RWPE1 (cell line): ENCODE results near the gene CYTH3.

Source experiments
- CTCF ChIA-PET: fragments of 350-600 bp; sonication (Branson Sonifier 250); formaldehyde crosslinking; extraction: SDS; loops from one replicate; lab custom pipeline; 2021; lab: Yijun Ruan, JAX
- POLR2A ChIA-PET: fragments of 400-600 bp; formaldehyde crosslinking; extraction: SDS; loops from one replicate; lab custom pipeline; 2020; ENCODE audit warnings: antibody characterized with exemption; ENCODE audit not compliant: low non-redundant PET; lab: Yijun Ruan, JAX
- DNase-seq: peaks from one replicate; pipeline ENCODE4 v3.0.0; 2012; ENCODE audit warnings: low spot score
- H3K27ac ChIP-seq: fragments of 450-650 bp; 2 replicates; pipeline ENCODE4 v1.5.1; 2017
- CTCF ChIP-seq: fragments of 450-650 bp; conservative IDR thresholded peaks from 2 replicates; pipeline ENCODE4 v1.5.1; 2017; ENCODE audit warnings: low read depth, mild to moderate bottlenecking

Gene CYTH3

GRCh38 chr7:6246251-6246917 lies 26.0 kb downstream of the CYTH3 start:
- no peak for TF ChIP-seq CTCF
- H3K27ac ChIP-seq = no peak overlapping the region
- DNase-seq = no peak
- CTCF ChIA-PET = interaction anchor here (0.6 to 0.9 kb wide), 3 partner anchors 14 to 190 kb away, joined by 3 to 4 read pairs (median 4); no protein-coding TSS in a partner anchor
- POLR2A ChIA-PET = no interaction called here

GRCh38 chr7:6244021-6244420 lies 28.4 kb downstream of the CYTH3 start:
- no peak overlapping the region for H3K27ac ChIP-seq
- POLR2A ChIA-PET = no interaction called here

DNA sequence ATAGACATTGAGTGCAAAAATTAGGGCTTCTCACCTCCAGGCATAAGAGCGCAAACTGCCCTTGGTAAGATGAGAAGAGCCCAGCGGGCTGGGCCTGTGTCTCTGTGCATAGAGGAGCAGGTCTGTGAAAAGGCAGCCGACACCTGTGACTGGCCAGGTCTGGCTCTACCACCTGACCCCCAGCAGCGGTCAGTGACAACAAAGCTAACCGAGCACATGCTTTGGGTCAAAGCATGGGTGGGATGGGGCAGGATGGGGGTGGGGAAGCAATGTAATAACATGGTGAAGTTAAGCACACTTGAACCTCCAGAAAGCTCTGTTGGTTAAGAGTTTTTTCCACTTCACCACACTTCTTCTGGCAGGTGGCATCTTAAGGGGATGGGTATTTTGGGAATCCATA lies 29.3 kb downstream of the CYTH3 start:
- ChIA-PET CTCF (no interaction called here), POLR2A (no interaction called here)
- TF ChIP-seq CTCF = no peak
- 0 out of 2 replicates have a peak overlapping the region, but pooled peaks have one; percentile 9 for H3K27ac ChIP-seq
- DNase-seq = no peak

More at GRCh38 chr7:6244021-6244420, 28.4 kb downstream of the CYTH3 start:
- no peak for DNase-seq
- TF ChIP-seq CTCF = no peak
- CTCF ChIA-PET = no interaction called here

DNA sequence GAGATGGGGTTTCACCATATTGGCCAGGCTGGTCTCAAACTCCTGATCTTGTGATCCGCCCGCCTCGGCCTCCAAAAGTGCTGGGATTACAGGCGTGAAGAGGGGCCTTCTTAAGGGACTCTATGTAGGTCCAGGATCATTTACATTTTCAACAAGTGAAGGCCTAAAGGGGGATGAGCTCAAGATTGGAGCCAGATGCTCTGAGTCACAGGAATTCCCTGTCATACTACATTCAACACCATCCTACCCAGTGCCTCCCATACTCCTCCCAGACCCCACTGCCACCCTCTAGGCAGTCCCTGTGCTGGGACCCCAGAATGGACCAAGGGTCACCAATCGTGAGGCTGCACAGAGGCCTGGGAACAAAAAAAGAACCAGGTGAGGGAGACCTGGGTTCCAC lies 29.9 kb downstream of the CYTH3 start:
- DNase-seq = no peak
- peak overlapping the region; percentile 9; the same call in 1 of the 2 replicates for H3K27ac ChIP-seq
- TF ChIP-seq CTCF = no peak
- ChIA-PET CTCF (no interaction called here), POLR2A (no interaction called here)

DNA sequence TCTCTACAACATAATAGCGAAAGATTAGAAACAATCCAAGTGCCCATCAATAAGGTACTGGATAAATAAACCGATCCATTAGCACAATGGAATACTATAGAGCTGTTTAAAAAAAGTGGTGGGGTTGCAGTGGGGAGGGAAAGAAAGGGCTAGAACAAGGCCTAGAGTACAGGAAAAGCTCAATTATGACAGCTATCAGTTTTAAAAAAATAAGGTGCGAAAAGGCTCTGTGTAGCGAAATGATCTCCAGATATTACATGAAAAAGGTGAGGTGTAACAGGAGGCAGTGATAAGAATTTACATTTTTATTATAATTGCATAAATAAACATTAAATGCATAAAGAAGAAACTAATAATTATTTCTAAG lies 30.8 kb downstream of the CYTH3 start:
- ChIA-PET POLR2A (no interaction called here), CTCF (no interaction called here)
- H3K27ac ChIP-seq = no peak overlapping the region
- TF ChIP-seq CTCF = no peak
- no peak for DNase-seq

- ChIA-PET POLR2A (no interaction called here), CTCF (interaction anchor here (0.8 kb wide), 1 partner anchor 10 kb away, joined by 4 read pairs; no protein-coding TSS in a partner anchor)
- no peak for DNase-seq
- no peak overlapping the region for H3K27ac ChIP-seq
- no peak for TF ChIP-seq CTCF
Observed at GRCh38 chr7:6238309-6238925, 34.0 kb downstream of the CYTH3 start.
